Activated CD4-positive, CD25-positive, alpha-beta regulatory T cell treated with anti-CD3 and anti-CD28 coated beads, Interleukin-2, amount 50 U/mL, for 72 hours (primary cell): Measurements from ENCODE around the gene HOXC5.

Source experiments
- DNase-seq: peaks from one replicate; pipeline ENCODE4 v3.0.0; 2021

The HOXC5 gene

DNA sequence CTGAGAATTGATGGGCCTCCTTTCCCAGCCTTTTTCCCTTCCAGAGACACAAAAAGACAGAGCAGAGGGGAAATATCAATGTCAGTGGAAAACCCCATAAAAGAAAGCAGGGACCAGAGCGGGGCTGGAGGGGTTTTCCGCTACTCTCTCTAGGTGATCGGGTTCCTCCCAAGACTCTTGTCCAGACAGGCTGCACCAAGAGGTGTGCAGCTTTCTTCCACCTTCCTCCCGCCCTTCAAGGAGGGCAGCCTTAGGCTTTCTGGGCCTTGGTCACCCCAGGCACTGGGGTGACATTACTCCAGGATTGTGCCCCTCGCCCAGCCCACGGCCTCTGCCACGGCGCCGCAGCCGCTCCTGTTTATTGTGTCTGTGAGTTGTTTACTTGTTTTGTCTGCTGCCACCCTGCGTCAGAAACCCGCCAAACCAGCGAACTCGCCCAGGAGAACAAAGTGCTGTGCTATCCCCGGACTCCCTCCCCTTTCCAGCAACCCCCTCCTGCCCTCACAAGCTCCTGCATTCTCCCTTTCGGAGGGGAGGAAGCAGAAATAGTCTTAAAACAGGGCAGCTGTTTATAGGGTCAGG lies 11.3 kb upstream of the HOXC5 start:
- no peak for DNase-seq

DNA sequence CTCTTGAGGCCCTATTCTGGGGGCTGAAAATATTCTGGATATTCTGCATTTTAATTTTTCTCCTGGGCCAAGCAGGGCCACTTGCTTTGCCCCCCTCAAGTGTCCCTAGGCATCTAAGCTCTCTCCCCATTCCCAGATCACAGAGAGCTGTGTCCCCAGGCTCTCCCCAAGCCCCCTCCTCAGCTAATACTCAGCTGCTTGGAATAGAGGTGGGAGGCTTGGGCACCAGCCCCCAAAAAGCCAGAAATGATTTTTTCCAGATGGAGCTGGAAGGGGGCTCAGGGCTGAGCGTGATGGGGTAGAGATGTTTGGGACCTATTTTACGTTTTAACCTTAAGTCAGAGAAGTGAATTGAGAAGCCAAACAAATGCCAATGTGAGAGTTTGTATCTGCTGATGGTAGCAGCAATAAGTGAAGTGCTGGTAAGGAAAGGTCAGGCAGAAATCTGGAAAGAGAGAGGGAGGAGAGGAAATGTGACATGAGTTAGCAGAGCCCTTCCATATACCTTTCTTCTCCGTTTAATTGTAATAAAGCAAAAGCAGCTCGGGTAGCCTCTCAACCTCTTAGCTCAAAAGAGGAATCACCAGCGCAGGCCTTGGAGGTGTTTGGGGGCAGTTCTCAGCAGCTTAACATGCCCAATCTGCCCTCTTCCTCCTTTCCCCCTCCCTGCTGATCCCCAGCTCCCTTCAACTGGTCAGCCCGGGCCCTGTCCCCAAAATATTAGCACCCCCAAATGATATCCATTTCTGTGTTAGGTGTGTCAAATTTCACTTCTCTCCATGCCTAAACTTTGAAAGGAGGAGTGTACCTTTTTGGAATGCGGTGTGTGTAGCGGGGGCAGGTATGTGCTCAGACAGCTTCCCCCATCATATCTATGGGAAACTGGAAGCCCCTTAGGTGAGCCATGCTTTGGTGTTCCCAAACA lies 9.6 kb upstream of the HOXC5 start:
- no peak for DNase-seq

DNA sequence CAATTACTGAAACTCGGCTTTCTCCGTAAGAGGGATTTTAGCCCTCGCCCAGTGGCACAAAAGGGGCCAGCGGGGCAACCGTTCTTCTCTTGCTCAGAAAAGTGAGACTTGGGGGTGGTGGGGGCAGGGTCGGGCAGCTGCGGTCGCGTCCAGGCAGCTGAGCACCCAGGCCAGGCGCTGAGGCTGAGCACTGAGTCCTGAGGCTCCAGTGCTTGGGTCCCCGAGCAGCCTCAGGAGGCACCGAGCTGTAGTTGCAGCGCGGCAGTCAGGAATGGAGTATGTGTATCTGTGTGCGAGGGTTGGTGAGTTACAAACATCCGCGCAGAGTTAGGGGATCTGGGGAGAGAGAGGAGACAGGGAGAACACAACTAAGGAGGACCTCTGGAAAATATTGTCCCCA lies 8.7 kb upstream of the HOXC5 start:
- DNase-seq = no peak

DNA sequence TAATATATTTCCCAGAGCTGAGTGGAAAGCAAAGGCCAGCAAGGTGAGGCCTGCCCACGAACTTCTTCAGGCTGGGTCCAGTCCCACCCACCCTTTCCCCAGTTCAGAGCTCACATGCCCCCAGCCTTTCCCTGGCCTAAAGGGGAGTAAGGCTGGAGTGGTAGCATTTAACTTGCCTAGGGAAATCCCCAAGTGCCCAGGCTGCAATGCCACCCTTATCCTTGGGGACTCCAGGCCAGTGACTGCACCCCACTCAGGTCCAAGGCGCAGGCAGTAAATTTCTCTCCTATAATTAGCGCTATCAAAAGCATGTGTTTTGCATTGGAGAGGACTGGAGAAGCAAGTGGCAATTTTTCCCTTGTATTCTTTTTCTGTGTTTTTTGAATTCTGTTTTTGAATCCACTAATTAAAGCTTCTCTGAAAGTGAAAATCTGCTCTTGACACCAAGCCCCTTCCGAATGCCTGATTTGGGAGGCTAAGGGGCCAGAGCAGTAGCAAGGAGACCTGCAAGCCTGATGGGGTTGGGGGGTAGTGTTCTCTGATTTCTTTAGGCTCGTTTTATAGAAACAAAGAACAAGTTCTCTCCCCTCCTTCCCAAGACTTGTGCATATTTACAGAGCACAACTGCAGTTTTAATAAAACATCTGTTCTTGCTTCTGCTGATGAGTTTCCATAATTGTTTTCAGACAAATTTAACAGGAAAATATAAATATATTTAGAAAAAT lies 8.1 kb upstream of the HOXC5 start:
- no peak for DNase-seq

DNA sequence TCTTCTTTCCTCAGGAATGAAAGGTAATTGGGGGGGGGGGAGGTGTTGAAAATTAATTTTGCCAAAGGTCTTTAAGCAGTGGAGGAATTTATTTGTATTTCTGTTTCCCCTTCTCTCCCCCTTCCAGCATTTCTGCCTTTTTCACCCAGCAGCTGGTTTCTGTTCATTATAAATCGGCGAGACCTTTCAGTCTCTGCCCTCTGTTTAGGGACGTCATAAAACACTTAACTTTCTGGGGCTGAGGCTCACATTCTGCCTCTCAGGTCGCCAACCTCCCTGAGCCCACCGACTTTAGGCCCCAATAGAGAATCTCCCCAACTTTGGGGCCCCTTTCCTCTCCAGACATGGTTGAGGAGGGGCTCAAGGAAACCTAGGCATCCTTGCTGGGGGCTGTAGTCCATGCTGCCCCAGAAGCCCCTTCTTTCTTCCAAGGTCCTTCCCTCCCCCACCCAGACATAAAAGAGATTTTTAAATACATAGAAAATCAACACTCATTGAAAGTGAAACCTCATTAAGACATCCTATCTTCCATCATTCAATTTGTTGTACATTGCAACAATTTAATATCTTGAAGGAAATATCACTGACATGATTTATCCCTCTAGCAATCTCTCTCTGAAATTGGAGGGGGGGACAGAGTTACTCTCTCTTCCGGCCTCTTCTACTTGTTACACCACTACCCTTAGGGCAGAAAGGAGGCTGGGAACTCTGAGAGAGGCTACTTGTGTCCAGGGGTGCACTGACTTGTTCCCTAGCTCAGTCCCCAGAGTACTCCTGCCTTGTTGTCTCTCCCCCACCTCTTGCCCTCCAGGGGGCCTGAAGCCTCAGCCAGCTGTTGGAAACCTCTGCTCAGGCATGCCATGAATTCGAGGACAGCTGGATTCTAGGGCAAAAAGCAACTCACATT lies 7.1 kb upstream of the HOXC5 start:
- DNase-seq = no peak

DNA sequence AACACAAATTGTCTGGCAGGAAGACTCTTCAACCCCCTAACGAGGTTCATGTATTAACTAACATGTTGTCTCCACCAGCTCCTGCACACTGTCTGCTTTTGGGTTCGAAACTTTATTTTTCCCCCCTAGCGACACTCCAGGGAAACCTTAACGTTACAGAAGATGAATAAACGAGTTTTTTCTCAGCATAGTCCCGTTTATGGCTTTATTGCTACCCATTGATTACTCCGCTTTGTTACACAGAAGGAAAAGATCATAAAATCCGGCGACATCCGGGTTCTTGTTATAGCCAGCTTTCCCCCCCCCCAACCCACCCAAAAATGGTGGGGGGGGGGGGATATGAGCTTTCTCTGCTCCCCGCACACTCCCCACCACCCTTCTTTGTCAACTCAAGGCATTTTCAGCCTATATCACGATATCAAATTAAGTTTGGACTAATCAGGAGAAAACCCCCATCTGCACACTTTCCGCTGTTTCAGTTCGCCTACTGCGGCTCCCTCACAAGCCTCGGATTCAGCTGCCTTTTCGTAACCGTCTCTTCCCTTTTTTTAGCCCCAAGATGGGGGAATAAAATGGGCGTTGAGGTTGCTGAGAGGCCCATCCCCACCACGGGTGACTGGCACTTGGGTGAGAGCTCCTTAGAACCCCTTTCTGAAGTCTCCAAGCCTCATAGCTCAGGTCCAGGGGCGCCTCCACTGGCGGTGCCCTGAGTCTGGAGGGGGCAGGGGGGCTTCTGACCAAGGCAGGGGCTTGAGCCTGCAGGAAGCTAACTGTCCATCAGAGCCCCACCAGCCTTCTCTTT lies 6.0 kb upstream of the HOXC5 start:
- no peak for DNase-seq

GRCh38 chr12:54027442-54027786 lies 5.4 kb upstream of the HOXC5 start:
- DNase-seq = no peak

- no peak for DNase-seq
Measured at GRCh38 chr12:54028314-54029201, 4.3 kb upstream of the HOXC5 start, which contains the start of gene HOXC6. Gene HOXC6, plus strand, starts transcription at chr12:54028440. Its CDS starts 82 bp downstream, at chr12:54028522.

DNA sequence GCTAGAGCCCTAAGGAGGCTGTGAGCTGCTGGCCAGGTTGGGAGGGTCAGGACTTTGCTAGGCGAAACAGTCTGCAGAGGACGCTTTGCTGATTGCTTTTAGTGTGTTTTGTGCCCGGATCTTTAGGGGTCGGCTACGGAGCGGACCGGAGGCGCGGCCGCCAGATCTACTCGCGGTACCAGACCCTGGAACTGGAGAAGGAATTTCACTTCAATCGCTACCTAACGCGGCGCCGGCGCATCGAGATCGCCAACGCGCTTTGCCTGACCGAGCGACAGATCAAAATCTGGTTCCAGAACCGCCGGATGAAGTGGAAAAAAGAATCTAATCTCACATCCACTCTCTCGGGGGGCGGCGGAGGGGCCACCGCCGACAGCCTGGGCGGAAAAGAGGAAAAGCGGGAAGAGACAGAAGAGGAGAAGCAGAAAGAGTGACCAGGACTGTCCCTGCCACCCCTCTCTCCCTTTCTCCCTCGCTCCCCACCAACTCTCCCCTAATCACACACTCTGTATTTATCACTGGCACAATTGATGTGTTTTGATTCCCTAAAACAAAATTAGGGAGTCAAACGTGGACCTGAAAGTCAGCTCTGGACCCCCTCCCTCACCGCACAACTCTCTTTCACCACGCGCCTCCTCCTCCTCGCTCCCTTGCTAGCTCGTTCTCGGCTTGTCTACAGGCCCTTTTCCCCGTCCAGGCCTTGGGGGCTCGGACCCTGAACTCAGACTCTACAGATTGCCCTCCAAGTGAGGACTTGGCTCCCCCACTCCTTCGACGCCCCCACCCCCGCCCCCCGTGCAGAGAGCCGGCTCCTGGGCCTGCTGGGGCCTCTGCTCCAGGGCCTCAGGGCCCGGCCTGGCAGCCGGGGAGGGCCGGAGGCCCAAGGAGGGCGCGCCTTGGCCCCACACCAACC lies 3.1 kb upstream of the HOXC5 start:
- no peak for DNase-seq

DNA sequence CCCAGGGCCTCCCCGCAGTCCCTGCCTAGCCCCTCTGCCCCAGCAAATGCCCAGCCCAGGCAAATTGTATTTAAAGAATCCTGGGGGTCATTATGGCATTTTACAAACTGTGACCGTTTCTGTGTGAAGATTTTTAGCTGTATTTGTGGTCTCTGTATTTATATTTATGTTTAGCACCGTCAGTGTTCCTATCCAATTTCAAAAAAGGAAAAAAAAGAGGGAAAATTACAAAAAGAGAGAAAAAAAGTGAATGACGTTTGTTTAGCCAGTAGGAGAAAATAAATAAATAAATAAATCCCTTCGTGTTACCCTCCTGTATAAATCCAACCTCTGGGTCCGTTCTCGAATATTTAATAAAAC lies 2.4 kb upstream of the HOXC5 start:
- DNase-seq = no peak

DNA sequence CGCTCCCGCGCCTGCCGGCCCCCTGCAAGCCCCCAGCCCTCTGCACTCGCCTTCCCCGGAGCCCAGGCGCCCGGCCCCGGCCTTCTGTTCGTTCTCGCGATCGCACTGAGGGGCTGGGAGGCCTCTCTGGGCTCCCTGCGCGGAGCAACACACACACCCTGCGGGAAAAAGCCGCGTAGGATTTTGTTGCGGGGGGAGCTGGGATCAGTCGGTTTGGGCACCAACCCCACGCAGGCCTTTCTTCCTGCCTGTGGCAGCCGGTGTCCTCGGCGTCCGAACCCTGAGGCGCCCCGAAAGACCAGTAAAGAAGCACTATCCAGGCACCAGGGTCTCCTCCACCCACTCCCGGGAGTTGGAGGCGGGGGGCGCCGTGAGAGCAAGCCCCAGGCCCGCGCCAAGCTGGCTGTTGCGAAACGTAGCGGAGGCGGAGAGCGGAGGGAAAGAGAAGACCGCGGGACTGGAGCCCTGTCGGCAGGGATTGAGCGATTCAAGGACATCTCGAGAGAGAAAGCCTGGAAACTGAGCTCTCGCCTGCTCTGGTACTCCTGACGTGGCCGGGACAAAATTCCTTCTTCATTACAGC lies 1.9 kb upstream of the HOXC5 start:
- no peak for DNase-seq

- no peak for DNase-seq
Measured at GRCh38 chr12:54031480-54031879, 1.4 kb upstream of the HOXC5 start.

DNA sequence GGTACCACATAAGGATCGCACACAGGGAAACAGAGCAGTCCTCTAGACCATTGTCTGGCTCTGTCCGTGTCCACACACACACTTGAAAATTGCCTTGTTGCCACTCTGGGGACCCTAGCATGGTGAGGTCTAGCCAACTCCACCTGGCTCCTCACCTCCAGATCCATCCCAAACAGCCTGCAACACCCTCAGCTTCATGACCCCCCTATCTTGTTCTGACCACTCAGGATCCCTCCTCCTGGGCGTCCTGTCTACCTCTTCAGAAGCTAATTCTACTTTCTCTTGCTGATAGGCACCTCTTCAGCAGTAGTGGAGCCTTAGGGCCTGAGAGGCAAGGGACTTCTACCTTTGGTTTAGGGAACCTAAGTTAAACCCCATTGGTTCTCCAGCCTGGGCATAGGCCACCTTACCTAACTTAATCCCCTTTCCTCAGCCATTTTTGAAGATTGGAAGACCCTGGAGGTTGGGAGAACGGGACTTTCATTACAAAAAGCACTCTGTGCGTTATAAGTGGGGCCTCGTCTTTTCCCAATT lies 697 bp upstream of the HOXC5 start:
- DNase-seq = no peak

GRCh38 chr12:54033106-54033979 lies 493 bp downstream of the HOXC5 start:
- no peak for DNase-seq

DNA sequence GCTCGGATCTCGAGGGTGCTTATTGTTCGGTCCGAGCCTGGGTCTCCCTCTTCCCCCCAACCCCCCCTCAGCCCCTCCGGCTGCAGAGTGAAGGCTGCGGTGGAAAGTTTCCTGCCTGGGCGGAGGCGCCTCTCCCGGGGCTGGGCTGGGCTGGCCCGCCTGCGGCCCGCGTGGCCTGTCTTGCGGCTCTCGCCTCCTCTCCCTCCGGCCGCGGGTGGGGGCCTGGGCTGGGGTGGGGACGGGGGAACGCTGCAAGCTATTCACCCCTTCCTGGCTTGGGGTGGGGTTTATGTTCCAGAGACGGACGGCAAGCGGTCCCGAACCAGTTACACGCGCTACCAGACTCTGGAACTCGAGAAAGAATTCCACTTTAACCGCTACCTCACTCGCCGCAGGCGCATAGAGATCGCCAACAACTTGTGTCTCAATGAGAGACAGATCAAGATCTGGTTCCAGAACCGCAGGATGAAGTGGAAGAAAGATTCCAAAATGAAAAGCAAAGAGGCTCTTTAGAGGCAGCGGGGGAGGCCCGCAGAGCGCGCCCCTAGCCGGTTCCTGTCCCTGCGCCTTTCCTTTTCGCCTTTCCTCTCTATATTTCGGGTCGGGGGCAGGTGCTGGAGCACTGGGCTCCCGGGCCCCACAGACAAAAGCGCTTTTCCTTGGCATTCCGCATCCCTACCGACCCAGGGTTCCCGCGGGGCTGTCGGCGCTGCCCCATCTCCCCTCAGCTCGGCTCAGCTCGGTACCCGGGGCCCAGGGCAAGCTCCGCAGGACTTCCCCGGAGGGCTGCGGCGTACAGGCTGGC lies 1.3 kb downstream of the HOXC5 start:
- no peak for DNase-seq

GRCh38 chr12:54034785-54035310 lies 2.0 kb downstream of the HOXC5 start:
- no peak for DNase-seq
